ENCODE data around the gene TMEM204. TPM values are rescaled to one million over a fixed set of nuclear protein-coding genes. Genes with fewer than 3 reads are reported as not detected.

The TMEM204 gene
- total RNA-seq, result 10.3 TPM
- polyA plus RNA-seq, result 29.3 TPM
- long read RNA-seq, donor 1, result 0 reads
- long read RNA-seq, donor 2, result 0 reads
- long read RNA-seq, donor 3, transcript TMEM204-202 (3 exons, 1,938 nt), result major isoform, 10 of 15 reads
- long read RNA-seq, donor 3, partial matches to known transcripts, result 5 of 15 reads
- long read RNA-seq, donor 3, other reads (novel, unspliced or antisense), result 0 of 15 reads
- long read RNA-seq, donor 4, partial matches to known transcripts, result 0 of 2 reads
- long read RNA-seq, donor 4, other reads (novel, unspliced or antisense), result 0 of 2 reads
- long read RNA-seq, donor 5, transcript TMEM204-202 (3 exons, 1,938 nt), result major isoform, 24 of 24 reads
- long read RNA-seq, donor 5, partial matches to known transcripts, result 0 of 24 reads
- long read RNA-seq, donor 5, other reads (novel, unspliced or antisense), result 0 of 24 reads
- long read RNA-seq, donor 6, transcript TMEM204-202 (3 exons, 1,938 nt), result major isoform, 6 of 6 reads
- long read RNA-seq, donor 6, partial matches to known transcripts, result 0 of 6 reads
- long read RNA-seq, donor 6, other reads (novel, unspliced or antisense), result 0 of 6 reads
- long read RNA-seq, donor 7, partial matches to known transcripts, result 5 of 7 reads
- long read RNA-seq, donor 7, other reads (novel, unspliced or antisense), result 0 of 7 reads
- long read RNA-seq, donor 8, partial matches to known transcripts, result 0 of 1 reads
- long read RNA-seq, donor 8, other reads (novel, unspliced or antisense), result 0 of 1 reads
- long read RNA-seq, donor 9, partial matches to known transcripts, result 0 of 4 reads
- long read RNA-seq, donor 9, other reads (novel, unspliced or antisense), result 0 of 4 reads
- long read RNA-seq, donor 10, result 0 reads

DNA sequence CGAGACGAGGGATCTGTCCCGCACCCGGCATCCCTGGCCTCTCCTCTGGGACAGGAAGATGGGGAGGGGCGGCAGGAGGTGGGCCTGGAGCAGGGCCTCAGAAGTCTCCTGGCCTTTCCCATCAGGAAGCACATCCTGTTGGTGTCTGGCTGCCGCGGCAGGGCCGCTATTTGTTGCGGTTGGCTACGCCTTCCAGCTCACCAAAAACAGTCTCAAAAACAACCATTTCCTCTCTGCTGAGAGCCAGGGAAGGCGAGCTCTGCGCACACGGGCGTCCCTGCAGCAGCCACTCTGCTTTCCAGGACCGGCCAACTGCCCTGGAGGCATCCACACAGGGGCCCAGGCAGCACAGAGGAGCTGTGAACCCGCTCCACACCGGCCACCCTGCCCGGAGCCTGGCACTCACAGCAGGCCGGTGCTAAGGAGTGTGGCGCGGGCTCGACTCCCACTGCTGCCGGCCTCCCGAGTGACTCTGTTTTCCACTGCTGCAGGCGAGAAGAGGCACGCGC is at the start of gene TMEM204:
Gene TMEM204 (plus strand): TSS at position 224 of the 509 bp plus-strand sequence. CDS start 610 bp downstream, outside the sequence.
- Histone ChIP-seq H3K36me3 (ENCODE audit: control insufficient read depth in 2 of 2, insufficient read depth in 2 of 2, low read length in 1 of 2) (peaks cover 0 to 8% of the 10 kb centered on the region in 2 donors), H3K27ac (ENCODE audit: low read depth in 1 of 2, low read length in 1 of 2) (peak within 1 kb of the TSS; percentile 72 to 85), H3K9me3 (ENCODE audit: control insufficient read depth in 2 of 2, insufficient read depth in 1 of 2, low read length in 1 of 2) (peaks cover 0 to 8% of the 10 kb centered on the region in 2 donors), H3K4me1 (ENCODE audit: control insufficient read depth in 2 of 2, insufficient read depth in 2 of 2, low read length in 2 of 2) (peaks cover 6 to 69% of the 10 kb centered on the region in 2 donors), H3K27me3 (ENCODE audit: control insufficient read depth in 2 of 2, insufficient read depth in 1 of 2, low read length in 1 of 2) (peaks cover 0 to 2% of the 10 kb centered on the region in 2 donors), H3K4me3 (ENCODE audit: low read length in 2 of 2) (peak within 1 kb of the TSS; percentile 37 to 61)
- WGBS, result 53% methylated on average over 27 of the region's 27 CpGs
- DNase-seq (ENCODE audit: low read depth in 6 of 9, low spot score in 9 of 9), result peak in 3 of 9 donors; percentile 37 to 43 (median 39)

DNA sequence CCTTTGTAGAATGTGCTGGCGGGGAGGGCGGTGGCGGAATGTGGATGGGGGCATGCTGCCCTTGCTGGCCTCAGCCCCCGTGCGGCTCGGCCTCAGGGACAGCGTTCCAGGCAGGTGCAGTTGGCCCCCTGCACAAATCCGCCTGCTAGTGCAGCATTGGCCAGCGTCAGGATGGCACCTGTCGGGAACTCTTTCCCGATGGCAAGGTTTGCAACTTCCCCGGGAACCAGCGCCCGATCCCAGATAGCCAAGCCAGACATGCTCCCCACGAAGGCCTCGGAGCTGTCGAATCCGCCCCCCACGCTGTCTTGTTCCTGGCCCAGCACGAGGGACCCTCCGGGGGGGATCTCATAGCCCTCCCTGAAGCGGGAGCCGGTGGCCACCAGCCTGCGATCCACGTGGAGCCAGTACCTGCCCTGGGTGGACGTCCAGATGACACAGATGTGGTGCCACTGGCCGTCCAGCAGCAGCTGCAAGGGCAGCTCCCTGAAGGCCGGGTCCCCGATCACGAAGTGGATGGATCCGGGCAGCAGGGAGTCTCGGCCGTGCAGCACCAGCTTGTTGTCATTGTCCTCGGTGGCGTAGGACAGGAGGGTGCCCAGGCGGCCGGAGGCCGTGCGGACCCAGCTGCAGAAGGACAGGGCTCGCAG is 47.5 kb upstream of the TMEM204 start:
- Histone ChIP-seq H3K9me3 (ENCODE audit: control insufficient read depth in 2 of 2, insufficient read depth in 1 of 2, low read length in 1 of 2) (no peaks in the 10 kb centered on the region), H3K27me3 (ENCODE audit: control insufficient read depth in 2 of 2, insufficient read depth in 1 of 2, low read length in 1 of 2) (no peaks in the 10 kb centered on the region), H3K4me3 (ENCODE audit: low read length in 2 of 2) (no peak overlapping the region), H3K27ac (ENCODE audit: low read depth in 1 of 2, low read length in 1 of 2) (no peak overlapping the region), H3K36me3 (ENCODE audit: control insufficient read depth in 2 of 2, insufficient read depth in 2 of 2, low read length in 1 of 2) (no peaks in the 10 kb centered on the region), H3K4me1 (ENCODE audit: control insufficient read depth in 2 of 2, insufficient read depth in 2 of 2, low read length in 2 of 2) (peaks cover 0 to 16% of the 10 kb centered on the region in 2 donors)
- no peak for DNase-seq (ENCODE audit: low read depth in 6 of 9, low spot score in 9 of 9)
- WGBS, result 96% methylated on average over 40 of the region's 40 CpGs

- no peak overlapping the region for H3K27ac ChIP-seq (ENCODE audit: low read depth in 1 of 2, low read length in 1 of 2)
- peaks cover 0 to 12% of the 10 kb centered on the region in 2 donors for H3K4me1 ChIP-seq (ENCODE audit: control insufficient read depth in 2 of 2, insufficient read depth in 2 of 2, low read length in 2 of 2)
- no peaks in the 10 kb centered on the region for H3K9me3 ChIP-seq (ENCODE audit: control insufficient read depth in 2 of 2, insufficient read depth in 1 of 2, low read length in 1 of 2)
- 94% methylated on average over 33 of the region's 33 CpGs for WGBS
- H3K36me3 ChIP-seq (ENCODE audit: control insufficient read depth in 2 of 2, insufficient read depth in 2 of 2, low read length in 1 of 2), result no peaks in the 10 kb centered on the region
- DNase-seq (ENCODE audit: low read depth in 6 of 9, low spot score in 9 of 9), result no peak
- H3K27me3 ChIP-seq (ENCODE audit: control insufficient read depth in 2 of 2, insufficient read depth in 1 of 2, low read length in 1 of 2), result no peaks in the 10 kb centered on the region
- H3K4me3 ChIP-seq (ENCODE audit: low read length in 2 of 2), result no peak overlapping the region
Measured at GRCh38 chr16:1486551-1487390, 46.7 kb upstream of the TMEM204 start.

- H3K27ac ChIP-seq (ENCODE audit: low read depth in 1 of 2, low read length in 1 of 2), result no peak overlapping the region
- peaks cover 2 to 16% of the 10 kb centered on the region in 2 donors for H3K4me1 ChIP-seq (ENCODE audit: control insufficient read depth in 2 of 2, insufficient read depth in 2 of 2, low read length in 2 of 2)
- H3K36me3 ChIP-seq (ENCODE audit: control insufficient read depth in 2 of 2, insufficient read depth in 2 of 2, low read length in 1 of 2), result no peaks in the 10 kb centered on the region
- 95% methylated on average over 39 of the region's 39 CpGs for WGBS
- H3K27me3 ChIP-seq (ENCODE audit: control insufficient read depth in 2 of 2, insufficient read depth in 1 of 2, low read length in 1 of 2), result no peaks in the 10 kb centered on the region
- no peak overlapping the region for H3K4me3 ChIP-seq (ENCODE audit: low read length in 2 of 2)
- no peak for DNase-seq (ENCODE audit: low read depth in 6 of 9, low spot score in 9 of 9)
- no peaks in the 10 kb centered on the region for H3K9me3 ChIP-seq (ENCODE audit: control insufficient read depth in 2 of 2, insufficient read depth in 1 of 2, low read length in 1 of 2)
Measured at GRCh38 chr16:1487395-1488053, 45.9 kb upstream of the TMEM204 start.

GRCh38 chr16:1488054-1488601 is 45.3 kb upstream of the TMEM204 start:
- Histone ChIP-seq H3K4me3 (ENCODE audit: low read length in 2 of 2) (no peak overlapping the region), H3K4me1 (ENCODE audit: control insufficient read depth in 2 of 2, insufficient read depth in 2 of 2, low read length in 2 of 2) (peaks cover 5 to 22% of the 10 kb centered on the region in 2 donors), H3K36me3 (ENCODE audit: control insufficient read depth in 2 of 2, insufficient read depth in 2 of 2, low read length in 1 of 2) (no peaks in the 10 kb centered on the region), H3K27me3 (ENCODE audit: control insufficient read depth in 2 of 2, insufficient read depth in 1 of 2, low read length in 1 of 2) (no peaks in the 10 kb centered on the region), H3K27ac (ENCODE audit: low read depth in 1 of 2, low read length in 1 of 2) (peak overlapping the region in 1 of 2 donors; percentile 28), H3K9me3 (ENCODE audit: control insufficient read depth in 2 of 2, insufficient read depth in 1 of 2, low read length in 1 of 2) (no peaks in the 10 kb centered on the region)
- DNase-seq (ENCODE audit: low read depth in 6 of 9, low spot score in 9 of 9), result no peak
- WGBS, result 96% methylated on average over 24 of the region's 24 CpGs

DNA sequence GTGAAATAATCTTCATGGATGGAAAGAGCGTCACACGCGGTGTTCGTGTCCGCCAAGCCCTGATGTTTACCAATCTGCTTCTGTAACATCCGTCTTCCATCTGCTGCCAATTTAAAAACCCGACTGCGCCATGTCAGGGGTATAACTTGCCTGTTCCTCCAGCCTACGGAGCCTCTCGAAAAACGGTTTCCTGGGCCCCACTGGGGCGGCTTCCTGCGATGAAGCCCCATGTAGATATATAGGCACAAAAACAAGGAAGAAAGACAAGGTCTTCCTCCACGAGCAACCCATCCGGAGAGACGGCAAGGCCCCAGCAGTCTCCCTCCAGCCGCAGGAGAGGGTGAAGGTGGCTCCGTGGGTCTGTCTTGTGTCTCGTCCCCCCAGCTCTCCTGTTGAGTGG is 44.8 kb upstream of the TMEM204 start, which contains the start of gene PTX4:
Gene PTX4 (minus strand): TSS at position 326 of the 400 bp plus-strand sequence. CDS start 35 bp downstream, at position 291.
- peaks cover 5 to 22% of the 10 kb centered on the region in 2 donors for H3K4me1 ChIP-seq (ENCODE audit: control insufficient read depth in 2 of 2, insufficient read depth in 2 of 2, low read length in 2 of 2)
- H3K9me3 ChIP-seq (ENCODE audit: control insufficient read depth in 2 of 2, insufficient read depth in 1 of 2, low read length in 1 of 2), result no peaks in the 10 kb centered on the region
- H3K27ac ChIP-seq (ENCODE audit: low read depth in 1 of 2, low read length in 1 of 2), result peak within 1 kb of the TSS in 1 of 2 donors; percentile 28
- 77% methylated on average over 19 of the region's 19 CpGs for WGBS
- DNase-seq (ENCODE audit: low read depth in 6 of 9, low spot score in 9 of 9), result peak in 1 of 9 donors; percentile 28
- H3K36me3 ChIP-seq (ENCODE audit: control insufficient read depth in 2 of 2, insufficient read depth in 2 of 2, low read length in 1 of 2), result no peaks in the 10 kb centered on the region
- no peak within 1 kb of the TSS for H3K4me3 ChIP-seq (ENCODE audit: low read length in 2 of 2)
- H3K27me3 ChIP-seq (ENCODE audit: control insufficient read depth in 2 of 2, insufficient read depth in 1 of 2, low read length in 1 of 2), result no peaks in the 10 kb centered on the region

DNA sequence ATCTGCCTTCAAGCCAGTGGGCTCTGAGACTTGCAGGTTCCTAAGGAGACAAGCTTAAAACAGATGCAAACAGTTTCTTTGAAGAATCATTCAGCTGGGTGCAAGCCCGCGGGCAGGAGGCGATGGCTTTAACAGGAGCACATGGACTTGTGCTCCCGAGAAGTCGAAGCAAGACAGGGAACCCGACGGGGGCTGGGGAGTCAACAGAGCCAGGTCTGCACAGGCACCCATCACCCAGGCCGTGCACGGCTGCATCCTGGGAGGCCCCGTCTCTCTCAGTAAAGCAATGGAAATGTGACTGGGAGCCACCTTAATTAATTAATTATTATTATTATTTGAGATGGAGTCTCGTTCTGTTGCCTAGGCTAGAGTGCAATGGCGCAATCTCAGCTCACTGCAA is 44.4 kb upstream of the TMEM204 start:
- no peaks in the 10 kb centered on the region for H3K36me3 ChIP-seq (ENCODE audit: control insufficient read depth in 2 of 2, insufficient read depth in 2 of 2, low read length in 1 of 2)
- no peak overlapping the region for H3K4me3 ChIP-seq (ENCODE audit: low read length in 2 of 2)
- H3K9me3 ChIP-seq (ENCODE audit: control insufficient read depth in 2 of 2, insufficient read depth in 1 of 2, low read length in 1 of 2), result no peaks in the 10 kb centered on the region
- peak overlapping the region in 1 of 2 donors; percentile 28 for H3K27ac ChIP-seq (ENCODE audit: low read depth in 1 of 2, low read length in 1 of 2)
- DNase-seq (ENCODE audit: low read depth in 6 of 9, low spot score in 9 of 9), result no peak
- no peaks in the 10 kb centered on the region for H3K27me3 ChIP-seq (ENCODE audit: control insufficient read depth in 2 of 2, insufficient read depth in 1 of 2, low read length in 1 of 2)
- WGBS, result 97% methylated on average over 12 of the region's 12 CpGs
- peaks cover 10 to 26% of the 10 kb centered on the region in 2 donors for H3K4me1 ChIP-seq (ENCODE audit: control insufficient read depth in 2 of 2, insufficient read depth in 2 of 2, low read length in 2 of 2)
